HG03520 (cell line): ENCODE measurements around the gene REXO5.
"Not testable (repeated sequence)": the region's sequence is repeated elsewhere in the genome, so short reads cannot be mapped to it uniquely, and the experiment has no call there.

Source experiments
- ATAC-seq: cut with Tn5 transposase; IDR thresholded peaks from one replicate; pipeline ENCODE4 v1.9.1; 2021; ENCODE audit warnings: mild to moderate bottlenecking, moderate library complexity; ENCODE audit not compliant: unreplicated experiment

Gene REXO5

DNA sequence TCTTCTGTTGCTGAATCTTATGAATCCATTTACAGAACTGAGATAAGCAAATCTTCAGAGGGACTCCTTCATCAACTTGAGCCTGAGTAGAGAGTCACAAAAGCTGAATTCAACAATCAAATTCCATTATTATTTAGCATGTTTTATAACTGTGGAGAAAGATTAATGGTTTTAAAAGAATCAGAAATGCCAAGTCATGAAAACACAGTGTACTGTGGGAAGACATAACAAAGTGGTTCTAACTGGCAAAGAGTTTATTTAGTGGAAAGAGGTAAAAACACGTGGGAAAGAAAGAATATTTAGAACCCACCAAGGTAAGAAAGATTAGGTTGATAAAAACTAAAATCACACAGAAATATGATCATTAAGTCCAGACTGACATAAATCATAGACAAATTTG, 5.0 kb upstream of the REXO5 start:
- no peak for ATAC-seq

DNA sequence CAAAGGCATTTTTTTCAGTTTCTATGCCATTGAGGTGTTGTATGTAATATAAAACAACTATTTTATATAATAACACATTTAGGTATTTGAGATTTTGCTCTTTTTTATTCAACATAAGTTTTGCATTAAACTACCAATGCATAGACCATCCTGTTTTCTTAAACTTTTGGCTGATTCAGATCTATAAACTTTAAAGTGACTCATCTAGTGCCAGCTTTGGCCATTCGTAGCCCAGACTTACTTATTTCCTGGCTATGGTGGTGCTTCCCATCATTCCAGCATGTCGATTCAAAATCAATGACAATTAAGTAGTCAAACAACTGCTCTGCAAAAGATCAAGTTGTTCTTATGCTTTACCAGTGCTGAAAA, 3.2 kb upstream of the REXO5 start:
- no peak for ATAC-seq

DNA sequence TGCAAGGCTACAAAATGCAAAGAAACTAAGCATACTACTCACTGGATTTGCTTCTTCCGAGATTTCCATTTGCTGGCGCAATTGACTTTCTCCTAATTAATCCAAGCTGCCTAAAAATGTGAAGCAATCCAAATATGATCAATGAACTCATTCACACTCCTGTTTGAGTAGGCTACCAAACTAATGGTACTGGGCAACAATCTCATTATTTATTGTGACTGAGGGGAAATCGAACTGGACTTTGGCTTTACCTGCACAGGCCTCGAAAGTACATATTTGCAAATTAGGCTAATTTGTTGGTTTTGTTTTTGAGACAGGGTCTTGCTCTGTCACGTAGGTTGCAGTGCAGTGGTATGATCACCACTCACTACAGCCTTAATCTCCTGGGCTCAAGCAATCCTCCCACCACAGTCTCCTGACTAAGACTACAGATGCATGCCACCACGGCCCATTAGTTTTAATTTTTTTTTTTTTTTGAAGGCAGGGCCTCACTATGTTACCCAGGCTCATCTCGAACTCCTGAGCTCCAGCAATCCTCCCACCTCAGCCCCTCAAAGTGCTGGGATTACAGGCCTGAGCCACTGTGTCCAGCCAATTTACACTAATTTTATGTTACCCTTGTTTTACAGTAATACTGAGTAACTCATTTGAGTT, 2.6 kb upstream of the REXO5 start:
- no peak for ATAC-seq

DNA sequence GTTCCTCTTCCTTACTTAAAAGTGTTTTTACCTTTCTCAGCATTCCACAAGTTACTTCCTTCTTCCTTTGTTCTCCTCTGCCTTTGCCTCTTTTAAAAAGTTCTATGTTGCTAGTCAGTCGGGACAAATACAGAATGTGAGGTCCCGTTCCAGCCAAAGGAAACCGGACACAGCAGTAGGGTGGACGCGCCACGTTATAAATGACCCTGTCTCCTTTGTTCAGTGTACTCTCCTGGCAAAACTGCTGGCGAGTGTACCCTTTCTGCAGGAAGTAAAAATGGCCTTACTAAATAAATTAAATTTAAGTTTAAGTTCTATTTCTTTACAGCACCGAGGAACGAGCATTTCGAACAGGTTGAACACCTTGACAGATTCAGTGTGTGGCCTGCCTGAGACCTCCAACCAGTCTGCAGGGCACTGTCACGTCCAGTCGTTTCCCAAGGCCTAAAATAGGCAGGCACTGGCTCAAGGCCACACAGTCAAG, 601 bp upstream of the REXO5 start:
- not testable (repeated sequence) for ATAC-seq

DNA sequence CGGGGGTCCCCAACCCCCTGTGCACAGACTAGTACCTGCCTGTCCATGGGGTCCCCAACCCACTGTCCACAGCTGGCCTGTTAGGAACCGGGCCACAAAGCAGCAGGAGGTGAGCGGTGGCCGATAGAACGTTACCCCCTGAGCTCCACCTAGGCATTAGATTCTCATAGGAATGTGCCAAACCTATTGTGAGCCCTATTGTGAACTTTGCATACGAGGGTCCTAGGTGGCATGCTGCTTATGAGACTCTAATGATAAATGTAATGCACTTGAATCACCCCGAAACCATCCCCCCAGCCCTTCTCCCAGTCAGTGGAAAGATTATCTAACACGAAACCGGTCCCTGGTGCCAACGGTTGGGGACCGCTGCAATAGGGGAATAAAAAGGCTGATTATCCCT, 1.5 kb downstream of the REXO5 start:
- no peak for ATAC-seq

DNA sequence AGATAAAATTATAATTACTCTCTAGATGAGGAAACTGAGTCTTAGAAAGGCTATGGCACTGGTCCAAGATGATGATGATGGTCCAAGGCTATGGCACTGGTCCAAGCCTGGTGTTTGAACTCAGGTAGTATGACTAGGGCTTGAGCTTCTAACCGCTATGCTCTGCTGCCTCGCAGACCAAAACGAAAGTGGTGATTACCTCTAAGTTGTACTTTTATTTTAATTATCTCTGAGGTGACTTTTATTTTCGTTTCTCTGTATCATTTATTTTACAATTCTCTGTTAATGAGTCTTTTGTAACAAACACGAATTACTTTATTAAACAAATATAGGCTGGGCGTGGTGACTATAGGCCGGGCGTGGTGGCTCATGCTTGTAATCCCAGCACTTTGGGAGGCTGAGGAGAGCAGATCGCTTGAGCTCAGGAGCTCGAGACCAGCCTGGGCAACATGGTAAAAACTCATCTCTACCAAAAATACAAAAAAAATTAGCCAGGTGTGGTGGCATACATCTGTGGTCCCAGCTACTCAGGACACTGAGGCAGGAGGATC, 5.6 kb downstream of the REXO5 start:
- no peak for ATAC-seq

DNA sequence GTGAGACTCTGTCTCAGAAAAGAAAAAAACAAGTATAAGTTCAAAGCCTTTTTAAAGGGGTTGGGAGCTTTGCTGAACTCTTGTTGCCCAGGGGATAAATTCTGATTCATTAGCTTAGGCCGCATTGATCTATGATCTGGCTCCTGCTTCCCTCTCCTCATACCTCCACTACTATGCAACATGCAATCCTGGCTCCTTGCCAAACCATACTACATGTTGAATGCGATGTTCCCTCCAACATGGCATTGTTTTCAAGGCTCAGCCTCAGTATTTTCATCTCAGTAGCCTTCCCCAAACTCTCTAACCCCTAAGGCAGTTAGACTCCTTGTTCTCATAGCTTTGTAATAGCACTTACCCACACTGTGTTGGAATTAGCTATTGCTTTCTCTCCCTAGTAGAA, 6.2 kb downstream of the REXO5 start:
- ATAC-seq, result no peak

DNA sequence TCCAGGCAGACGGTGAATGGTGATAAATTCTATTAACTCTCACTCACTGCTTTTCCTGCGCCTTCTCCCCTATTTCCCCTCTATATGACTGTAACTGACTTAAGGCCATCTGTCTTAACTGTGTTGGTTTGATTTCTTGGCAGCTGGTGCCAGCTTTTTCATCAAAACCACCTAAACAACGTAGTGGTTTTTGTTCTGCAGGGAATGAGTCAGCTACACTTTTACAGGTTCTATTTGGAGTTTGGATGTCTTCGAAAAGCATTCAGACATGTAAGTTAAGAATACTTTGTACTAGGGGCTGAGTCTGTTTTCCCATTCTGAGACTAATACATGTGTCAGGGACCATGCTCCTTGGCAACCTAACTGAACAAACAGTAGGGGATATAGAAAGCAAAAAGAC, 8.5 kb downstream of the REXO5 start:
- ATAC-seq, result no peak

DNA sequence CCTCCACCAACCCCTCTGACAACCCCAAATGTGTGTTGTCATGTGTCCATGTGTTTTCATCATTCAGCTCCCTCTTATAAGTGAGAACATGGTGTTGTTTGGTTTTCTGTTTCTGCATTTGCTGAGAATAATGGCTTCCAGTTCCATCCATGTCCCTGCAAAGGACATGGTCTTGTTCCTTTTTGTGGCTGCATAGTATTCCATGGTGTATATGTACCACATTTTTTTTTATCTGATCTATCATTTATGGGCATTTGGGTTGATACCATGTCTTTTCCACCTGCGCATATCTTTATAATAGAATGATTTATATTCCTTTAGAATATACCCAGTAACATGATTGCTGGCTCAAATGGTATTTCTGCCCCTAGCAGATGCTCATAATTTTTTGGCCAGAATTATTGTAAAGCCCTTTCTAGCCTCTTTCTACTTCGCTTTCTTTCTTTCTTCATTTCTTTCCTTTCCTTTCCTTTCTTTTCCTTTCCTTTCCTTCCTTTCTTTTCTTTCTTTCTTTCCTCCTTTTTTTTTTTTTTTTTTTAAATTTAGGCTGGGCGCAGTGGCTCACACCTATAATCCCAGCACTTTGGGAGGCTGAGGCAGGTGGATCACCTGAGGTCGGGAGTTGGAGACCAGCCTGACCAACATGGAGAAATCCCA, 12.7 kb downstream of the REXO5 start:
- ATAC-seq, result no peak

DNA sequence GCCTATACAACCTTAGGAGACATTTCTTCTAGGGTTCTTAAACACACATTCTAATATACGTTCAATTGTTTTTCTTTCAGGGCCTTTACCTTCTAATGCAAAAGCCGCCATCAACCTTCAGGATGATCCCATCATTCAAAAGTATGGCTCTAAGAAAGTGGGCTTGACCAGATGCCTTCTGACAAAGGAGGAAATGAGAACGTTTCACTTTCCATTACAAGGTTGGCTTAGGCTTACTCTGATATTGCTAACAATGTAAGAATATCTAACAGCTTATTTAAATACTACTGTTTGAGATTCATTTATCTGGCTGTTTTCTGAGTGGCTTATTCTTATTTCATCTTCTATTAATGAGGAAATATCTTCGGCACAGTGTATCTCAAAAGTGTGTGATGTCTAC, 15.4 kb downstream of the REXO5 start:
- no peak for ATAC-seq

DNA sequence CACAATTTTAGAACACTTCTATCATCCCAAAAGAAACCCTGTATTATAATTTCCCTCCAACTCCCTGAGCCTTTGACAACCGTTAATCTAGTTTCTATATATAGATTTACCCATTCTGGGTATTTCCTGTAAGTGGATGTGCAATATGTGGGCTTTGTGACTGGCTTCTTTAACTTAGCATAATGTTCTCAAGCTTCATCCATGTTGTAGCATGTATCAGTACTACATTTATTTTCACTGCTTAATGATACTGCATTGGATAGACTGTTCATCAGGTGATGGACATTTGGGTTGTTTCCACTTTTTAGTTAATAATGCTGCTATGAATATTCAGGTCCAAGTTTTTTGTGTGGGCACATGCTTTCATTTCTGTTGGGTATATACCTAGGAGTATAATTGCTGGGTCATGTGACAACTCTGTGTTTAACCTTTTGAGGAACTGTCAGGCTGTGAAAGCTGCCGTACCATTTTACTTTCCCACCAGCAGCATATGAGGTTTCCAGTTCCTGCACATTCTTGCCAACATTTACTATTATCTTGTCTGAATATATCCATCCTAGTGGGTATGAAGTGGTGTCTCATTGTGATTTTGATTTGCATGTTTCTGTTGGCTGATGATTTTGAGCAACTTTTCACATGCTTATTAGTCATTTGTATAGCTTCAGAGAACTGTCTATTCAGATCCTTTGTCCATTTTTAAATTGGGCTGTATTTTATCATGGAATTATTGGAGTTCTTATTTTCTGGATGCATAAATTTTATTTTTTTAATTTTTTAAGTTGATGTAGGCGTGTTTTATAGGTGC, 16.4 kb downstream of the REXO5 start:
- no peak for ATAC-seq

DNA sequence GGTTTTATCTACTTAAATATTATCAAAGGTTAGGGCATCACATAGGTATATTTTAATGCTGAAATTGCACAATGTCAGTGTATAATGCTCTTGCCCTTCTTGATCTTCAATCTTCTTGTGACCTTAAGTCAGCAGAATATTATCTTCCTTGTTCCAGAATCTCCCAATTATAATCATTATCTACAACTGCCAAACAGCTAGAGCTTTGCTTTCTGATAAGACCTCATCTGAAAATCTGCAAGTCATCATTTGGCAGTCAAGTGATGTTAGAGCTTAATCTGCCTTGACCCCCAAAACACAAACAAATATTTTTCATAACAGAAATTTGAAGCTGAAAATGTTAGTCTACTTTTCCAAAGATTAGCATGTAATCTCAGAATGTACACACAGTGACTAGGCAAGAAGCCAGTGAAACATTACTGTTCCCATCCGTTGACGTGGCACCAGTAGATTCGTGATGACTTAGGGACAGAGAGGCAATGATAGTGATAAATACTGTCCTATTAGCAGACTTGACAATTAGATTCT, 19.8 kb downstream of the REXO5 start:
- ATAC-seq, result no peak

DNA sequence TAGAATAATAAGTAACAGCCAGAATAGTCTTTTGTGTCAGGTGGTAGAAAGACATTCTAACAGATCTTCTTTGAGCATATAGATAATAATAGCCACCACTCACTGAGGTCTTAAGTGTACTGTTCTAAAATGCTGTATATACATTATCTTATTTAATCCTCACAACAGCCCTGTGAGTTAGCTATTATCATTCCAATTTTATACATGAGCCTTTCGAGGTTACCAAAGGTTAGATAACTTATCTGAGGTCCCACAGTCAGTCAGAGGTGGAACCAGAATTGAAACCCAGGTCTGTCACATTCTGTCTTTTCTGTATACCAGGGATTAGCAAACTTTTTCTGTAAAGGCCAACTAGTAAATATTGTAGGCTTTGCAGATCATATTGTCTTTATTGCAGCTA, 23.2 kb downstream of the REXO5 start:
- no peak for ATAC-seq

DNA sequence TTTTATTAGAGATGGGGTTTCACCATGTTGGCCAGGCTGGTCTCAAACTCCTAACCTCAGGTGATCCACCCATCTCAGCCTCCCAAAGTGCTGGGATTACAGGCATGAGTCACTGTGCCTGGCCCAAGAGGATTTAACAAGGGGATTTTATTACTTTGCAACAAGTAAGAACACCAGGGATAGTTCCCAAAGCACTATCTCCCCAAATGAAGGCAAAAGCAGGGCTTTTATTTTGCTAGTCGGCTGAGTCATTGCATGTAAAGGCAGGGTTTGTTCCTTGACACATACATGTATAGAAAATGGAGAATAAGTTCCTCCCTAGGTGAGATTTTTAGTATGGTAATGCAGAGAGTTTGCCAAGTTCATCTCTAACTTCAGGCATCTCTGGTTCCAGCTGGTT, 24.0 kb downstream of the REXO5 start:
- no peak for ATAC-seq

DNA sequence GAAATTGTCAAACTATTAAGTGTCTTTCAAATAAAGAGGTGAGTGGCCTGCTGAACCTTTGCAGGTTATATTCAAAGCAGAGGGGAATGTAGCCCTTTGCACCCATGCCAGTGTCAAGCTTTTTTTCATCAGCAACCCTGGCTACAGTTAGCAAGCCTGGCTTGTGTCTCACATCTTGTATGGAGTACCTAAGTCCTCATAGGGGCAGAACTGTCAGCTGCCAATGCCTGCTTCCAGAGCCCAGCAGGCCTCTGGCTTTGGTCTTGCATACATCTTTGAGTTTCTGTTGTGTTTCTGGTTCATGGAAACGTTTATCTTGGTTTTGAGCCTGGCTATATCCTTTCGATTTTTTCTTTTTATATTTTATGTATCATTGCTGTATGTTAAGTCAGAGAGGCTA, 26.8 kb downstream of the REXO5 start:
- no peak for ATAC-seq

DNA sequence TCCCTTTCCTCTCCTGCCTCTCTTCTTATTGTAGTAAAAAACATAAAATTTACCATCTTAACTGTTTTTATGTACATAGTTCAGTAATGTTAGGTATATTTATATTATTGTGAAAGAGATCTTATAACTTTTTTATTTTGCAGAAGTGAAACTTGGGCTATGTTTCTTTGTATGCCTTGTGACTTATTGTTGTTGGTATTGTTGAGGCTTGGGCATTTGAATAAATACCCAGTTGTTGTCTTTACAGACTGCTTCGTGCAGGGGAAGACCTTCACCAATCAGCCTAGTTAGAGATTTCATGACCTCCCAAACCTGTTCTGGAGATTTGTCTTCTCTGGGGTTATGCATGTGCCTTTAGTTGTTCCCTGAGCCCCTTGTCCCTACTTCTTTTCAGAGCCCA, 31.9 kb downstream of the REXO5 start:
- ATAC-seq, result no peak

DNA sequence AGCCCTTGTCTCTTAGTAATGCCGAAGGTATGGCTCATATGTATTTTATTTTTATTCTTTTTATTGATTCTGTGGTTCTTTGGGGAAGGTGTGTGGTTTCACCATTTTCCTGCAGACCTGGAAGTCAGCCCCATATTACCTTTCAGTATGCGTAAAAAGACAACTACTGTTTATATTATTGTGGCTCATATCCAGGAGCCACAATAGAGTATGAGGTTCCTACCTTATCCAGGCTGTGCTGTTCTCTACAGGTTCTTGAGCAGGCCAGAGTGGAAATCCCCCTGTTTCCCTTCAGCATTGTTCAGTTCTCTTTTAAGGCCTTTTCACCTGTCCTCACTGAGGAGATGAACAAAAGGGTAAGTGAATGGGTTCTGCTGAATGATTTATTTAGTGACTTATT, 33.2 kb downstream of the REXO5 start:
- no peak for ATAC-seq

DNA sequence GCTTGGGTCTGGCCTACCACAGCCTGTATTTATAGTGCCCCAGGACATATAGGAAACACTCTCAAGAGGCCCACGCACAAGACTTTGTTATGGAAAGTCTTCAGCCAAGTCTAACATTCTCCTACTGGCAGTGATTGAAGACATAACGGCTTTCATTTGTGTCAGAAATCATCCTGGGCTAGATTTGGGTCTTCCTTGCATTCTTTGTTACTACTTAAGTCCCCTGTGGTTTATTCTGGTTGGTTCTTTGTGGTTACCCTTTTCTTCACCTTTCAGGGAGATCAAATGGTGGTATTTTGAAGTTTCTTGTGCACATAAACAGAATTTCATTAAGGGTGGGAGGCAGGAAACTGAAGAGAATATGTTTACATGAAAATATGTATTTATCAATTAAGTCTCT, 37.7 kb downstream of the REXO5 start:
- no peak for ATAC-seq

DNA sequence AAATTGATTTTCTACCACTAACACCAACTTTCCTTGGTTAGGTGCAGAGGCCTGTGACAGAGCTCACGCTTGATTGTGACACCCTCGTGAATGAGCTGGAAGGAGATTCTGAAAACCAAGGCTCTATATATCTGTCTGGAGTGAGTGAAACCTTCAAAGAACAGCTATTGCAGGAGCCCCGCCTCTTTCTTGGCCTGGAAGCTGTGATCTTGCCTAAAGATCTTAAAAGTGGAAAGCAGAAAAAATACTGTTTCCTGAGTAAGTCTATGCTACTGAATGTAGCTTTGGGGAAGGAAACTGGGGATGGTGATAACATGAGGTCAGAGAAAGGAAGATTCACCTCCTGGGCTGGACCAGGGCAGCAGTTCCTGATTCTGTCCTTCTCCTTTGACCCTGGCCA, 38.3 kb downstream of the REXO5 start:
- no peak for ATAC-seq

DNA sequence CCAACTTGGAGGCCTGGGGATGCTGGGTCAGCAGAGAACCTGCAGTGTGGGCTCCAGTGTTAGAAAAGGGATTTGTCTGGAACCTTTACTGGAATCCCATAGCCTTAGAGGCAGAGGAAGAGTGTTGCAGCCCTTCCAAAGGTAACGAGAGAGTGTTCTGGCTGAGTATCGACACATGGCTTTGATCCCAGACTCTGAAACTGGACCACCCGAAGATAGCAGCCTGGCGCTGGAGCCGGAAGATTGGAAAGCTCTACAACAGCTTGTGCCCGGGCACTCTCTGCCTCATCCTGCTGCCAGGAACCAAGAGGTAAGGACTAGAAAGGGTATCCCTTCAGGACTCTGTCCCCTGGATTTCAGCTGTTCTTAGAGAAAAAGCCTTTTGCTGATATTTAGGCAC, 39.7 kb downstream of the REXO5 start:
- no peak for ATAC-seq

DNA sequence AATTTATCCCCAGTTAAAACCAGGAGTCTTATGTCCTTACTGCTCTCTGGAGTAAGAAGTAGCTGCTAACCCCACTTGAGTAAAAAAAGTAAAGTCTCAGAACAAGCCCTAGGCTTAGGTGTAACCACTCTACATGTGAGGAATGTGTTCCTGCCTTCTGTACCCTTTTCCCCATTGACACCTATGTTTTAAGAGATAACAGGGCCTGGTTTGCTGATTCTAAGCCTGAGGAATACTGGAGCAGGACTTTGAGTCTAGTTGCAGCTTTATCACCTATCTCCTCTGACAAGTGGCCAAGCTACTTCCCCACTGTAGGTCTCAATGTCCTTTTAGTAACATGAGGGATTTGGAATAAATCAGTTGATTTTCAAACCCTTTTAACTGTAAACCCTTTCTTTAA, 40.2 kb downstream of the REXO5 start:
- ATAC-seq, result no peak

DNA sequence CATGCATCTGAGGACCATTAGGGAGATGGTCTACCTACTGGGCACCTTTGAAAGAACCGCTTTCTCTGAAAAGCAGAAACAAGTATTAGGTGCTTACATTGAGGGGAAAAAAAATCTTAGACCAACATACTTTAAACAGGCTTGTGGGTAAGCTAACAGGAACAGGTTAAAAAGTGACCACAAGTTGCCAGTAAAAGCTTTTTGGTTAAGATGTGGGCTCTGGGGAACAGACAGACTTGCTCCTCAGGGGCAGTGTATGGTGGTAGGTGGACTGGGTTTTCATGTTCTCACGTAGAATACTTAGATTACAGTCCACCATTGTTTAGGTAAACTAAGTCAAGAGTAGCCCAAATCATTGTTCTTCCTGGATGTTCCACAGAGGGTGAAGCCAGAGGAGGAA, 41.2 kb downstream of the REXO5 start:
- ATAC-seq, result no peak
